ENCODE measurements around the gene KRT9. TPM values are rescaled to one million over a fixed set of nuclear protein-coding genes. Genes with fewer than 3 reads are reported as not detected.

Gene KRT9
- total RNA-seq, 4 donors from 2014 or later: not detected

DNA sequence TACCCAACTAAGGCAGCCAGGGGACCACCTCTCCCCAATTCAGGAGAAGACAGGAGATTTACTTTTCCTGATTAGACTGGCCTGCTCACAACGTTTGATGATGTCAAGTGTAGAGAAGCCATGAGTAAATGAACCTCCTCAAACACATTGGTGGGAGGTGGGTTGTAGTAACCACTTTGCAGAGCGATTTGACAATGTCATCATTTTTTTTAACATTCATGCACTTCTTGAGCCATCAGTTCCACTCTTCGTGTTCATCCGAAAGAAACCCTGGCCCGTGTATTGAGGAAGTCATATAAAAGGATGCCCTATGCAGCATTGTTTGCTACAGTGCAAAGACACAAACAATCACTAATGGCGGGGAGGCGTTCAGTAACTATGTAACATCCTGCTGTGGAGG is 38.2 kb downstream of the KRT9 start:
- TF ChIP-seq, protein P1, sequence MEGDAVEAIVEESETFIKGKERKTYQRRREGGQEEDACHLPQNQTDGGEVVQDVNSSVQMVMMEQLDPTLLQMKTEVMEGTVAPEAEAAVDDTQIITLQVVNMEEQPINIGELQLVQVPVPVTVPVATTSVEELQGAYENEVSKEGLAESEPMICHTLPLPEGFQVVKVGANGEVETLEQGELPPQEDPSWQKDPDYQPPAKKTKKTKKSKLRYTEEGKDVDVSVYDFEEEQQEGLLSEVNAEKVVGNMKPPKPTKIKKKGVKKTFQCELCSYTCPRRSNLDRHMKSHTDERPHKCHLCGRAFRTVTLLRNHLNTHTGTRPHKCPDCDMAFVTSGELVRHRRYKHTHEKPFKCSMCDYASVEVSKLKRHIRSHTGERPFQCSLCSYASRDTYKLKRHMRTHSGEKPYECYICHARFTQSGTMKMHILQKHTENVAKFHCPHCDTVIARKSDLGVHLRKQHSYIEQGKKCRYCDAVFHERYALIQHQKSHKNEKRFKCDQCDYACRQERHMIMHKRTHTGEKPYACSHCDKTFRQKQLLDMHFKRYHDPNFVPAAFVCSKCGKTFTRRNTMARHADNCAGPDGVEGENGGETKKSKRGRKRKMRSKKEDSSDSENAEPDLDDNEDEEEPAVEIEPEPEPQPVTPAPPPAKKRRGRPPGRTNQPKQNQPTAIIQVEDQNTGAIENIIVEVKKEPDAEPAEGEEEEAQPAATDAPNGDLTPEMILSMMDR (IDR thresholded peaks at IDR 0.05; ENCODE audit: low read depth): no peak

DNA sequence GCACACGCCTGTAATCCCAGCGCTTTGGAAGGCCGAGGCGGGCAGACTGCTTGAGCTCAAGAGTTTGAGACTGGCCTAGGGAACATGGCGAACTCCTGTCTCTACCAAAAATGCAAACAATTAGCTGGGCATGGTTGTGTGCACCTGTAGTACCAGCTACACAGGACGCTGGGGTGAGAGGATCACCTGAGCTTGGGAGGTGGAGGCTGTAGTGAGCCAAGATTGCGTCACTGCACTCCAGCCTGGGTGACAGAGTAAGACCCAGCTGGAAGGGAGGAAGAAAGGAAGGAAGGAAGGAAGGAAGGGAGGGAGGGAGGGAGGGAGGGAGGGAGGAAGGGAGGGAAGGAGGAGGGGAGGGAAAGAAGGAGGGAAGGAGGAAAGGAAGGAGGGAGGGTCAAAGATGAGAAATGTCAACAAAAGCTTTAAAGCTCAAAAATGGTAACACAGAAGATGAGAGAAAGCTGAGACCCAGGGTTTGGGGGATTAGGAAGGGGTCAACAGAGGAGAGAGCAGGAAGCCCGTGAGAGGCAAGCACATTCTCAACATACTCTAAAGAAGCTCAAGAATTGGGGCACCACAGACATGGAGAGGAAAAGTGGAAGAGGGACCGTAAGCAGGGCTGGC is 38.8 kb downstream of the KRT9 start:
- TF ChIP-seq, protein P1 (IDR thresholded peaks at IDR 0.05; ENCODE audit: low read depth): no peak

DNA sequence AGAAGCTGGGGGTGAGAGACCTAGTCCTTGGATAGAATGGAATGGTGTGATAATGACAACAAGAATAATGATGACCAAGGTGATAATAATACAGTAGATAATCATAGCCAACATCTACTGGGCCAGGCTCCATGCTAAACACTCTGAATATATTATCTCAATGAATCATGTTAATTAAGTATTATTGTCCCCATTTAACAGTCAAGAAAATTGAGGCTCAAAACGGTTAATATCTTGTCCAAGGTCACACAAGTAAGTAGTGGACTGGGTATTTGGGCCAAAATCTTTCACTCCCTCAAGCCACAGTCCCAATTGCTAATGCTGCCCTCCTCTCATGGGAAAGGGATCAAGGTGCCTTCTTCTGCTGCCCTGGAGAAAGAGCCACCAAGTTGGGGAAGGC is 39.9 kb downstream of the KRT9 start:
- TF ChIP-seq, protein P1 (IDR thresholded peaks at IDR 0.05; ENCODE audit: low read depth): no peak

DNA sequence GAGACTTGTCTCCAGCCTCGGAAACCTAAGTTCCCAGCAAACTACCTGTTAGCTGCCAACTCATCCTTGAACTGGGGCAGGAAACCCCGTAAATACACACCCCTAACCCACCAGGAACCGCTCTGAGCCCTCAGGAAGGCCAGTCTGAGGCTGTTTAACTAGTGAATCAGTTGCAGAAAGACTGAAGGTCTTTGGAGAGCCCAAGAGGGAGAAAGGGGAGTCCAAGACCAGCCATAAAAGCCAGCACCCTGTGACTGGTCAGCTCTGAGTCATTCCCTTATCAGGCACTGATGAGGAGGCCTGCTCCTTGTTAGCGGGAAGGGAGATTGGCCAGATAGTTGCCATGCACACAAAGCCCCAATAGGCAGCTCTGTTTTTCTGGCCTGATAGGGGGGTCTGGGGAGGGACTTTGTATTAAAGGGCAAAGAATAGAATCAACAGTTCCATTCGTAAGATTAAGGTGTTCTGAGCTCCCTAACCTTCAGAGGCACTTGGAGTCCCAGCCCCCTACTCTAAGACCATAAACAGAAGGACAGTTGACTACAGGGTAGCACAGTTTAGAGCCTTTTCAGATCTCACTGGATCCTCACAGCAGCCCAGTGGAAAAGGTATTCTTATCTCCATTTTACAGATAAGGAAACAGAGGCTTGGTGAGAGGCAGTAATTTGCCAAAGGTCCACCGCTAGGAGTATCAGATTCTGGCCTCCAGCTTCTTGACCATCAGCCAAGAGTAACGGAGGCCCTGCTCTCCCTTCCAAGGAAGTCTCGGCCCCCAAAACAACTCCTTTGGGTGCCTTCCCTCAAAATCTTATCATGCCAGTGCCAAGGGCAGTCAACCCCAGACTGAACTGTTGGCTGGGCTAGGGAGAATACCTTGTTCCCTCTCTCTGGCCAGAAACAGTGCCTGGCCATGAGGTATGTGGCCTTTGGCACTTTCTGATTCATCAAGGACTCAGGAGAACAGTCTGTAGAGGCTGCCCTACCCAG is 41.5 kb downstream of the KRT9 start:
- TF ChIP-seq, protein P1 (IDR thresholded peaks at IDR 0.05; ENCODE audit: low read depth): no peak

DNA sequence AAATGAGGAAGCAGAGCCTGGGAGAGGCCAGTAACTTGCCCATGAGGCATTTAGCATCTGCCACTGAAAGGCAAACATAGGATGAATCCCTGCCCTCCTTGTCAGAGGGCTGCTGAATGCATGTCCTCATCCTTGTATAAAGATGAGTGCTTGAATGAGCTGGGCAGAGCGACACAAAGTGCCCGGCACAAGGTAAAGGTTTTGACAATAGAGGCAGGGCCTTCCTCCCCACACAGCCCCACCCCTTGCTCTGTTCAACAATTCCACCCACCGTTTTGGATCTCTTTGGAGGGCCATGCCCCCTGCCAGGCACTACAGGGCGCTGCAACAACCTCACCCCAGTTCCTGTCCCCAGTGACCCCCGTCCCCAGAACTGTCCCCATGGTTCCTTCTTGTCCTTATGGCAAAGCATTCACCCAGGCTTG is 42.4 kb downstream of the KRT9 start:
- TF ChIP-seq, protein P1 (IDR thresholded peaks at IDR 0.05; ENCODE audit: low read depth): no peak

DNA sequence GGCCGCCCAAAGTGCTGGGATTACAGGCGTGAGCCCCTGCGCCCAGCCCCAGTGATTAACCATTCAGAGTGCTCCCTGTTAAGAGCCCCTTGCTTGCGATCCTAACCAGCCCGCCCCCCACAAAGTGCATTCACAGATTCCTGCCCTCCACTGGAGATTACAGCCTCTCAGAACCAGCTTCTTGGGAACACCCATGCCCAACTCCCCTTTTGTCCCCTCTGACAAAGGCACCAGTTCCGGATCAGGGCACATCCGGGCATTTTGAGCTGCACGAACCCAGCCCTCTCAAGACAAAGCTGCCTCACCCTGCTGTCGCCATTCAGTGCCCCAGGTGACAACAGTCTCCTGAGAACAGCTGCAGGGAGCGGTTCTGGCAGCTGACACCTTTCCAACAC is 42.9 kb downstream of the KRT9 start:
- TF ChIP-seq, protein P1 (IDR thresholded peaks at IDR 0.05; ENCODE audit: low read depth): no peak

Data from subcutaneous adipose tissue (tissue), 4 donors.